ENCODE results near the gene MPPED1. TPM values are rescaled to one million over a fixed set of nuclear protein-coding genes. Genes with fewer than 3 reads are reported as not detected.
A peak's percentile ranks its signal among the peaks of the same experiment; 100 is the strongest.

MPPED1 gene
- total and polyA plus RNA-seq, 2 of the 13 experiments (the other 11 are each of a cell fraction or from before 2014, with no cell fraction given), result 0.77 TPM; not detected in 1

GRCh38 chr22:43474161-43475101, 62.6 kb downstream of the MPPED1 start (continued):
- TF ChIP-seq CSRNP2 (CRISPR knock-in tag; conservative IDR thresholded peaks at IDR 0.05; ENCODE audit: low read depth), result no peak
- no peak for TF ChIP-seq ZFYVE20 (CRISPR knock-in tag; IDR thresholded peaks at IDR 0.05; ENCODE audit: borderline replicate concordance, low read depth)
- no peak for TF ChIP-seq ISX (CRISPR knock-in tag; conservative IDR thresholded peaks at IDR 0.05)
- TF ChIP-seq ZNF136 (CRISPR knock-in tag; IDR thresholded peaks at IDR 0.05; ENCODE audit: low read depth), result no peak
- peak; percentile 93 for TF ChIP-seq NR2C2 (CRISPR knock-in tag; IDR thresholded peaks at IDR 0.05; ENCODE audit: borderline replicate concordance)
- TF ChIP-seq ZNF788 (CRISPR knock-in tag; IDR thresholded peaks at IDR 0.05; ENCODE audit: borderline replicate concordance), result peak; percentile 67; the same call in 1 of the 2 replicates
- no peak for TF ChIP-seq ZNF484 (CRISPR knock-in tag; IDR thresholded peaks at IDR 0.05; ENCODE audit: borderline replicate concordance, low read depth)
- TF ChIP-seq HBP1 (CRISPR knock-in tag; IDR thresholded peaks at IDR 0.05; ENCODE audit: low read depth), result 0 out of 2 replicates have a peak, but pooled peaks have one; percentile 26
- peak; percentile 62; the same call in 1 of the 2 replicates for TF ChIP-seq ZNF747 (CRISPR knock-in tag; IDR thresholded peaks at IDR 0.05; ENCODE audit: borderline replicate concordance)
- TF ChIP-seq ZFP36L1 (CRISPR knock-in tag; IDR thresholded peaks at IDR 0.05), result 0 out of 2 replicates have a peak, but pooled peaks have one; percentile 47
- 0 out of 2 replicates have a peak, but pooled peaks have one; percentile 44 for TF ChIP-seq KDM3A (CRISPR knock-in tag; IDR thresholded peaks at IDR 0.05; ENCODE audit: low read depth)
- TF ChIP-seq DRAP1 (CRISPR knock-in tag; IDR thresholded peaks at IDR 0.05), result no peak
- peak; percentile 65; the same call in 1 of the 2 replicates for TF ChIP-seq SKIL (CRISPR knock-in tag; IDR thresholded peaks at IDR 0.05; ENCODE audit: borderline replicate concordance)
- no peak for TF ChIP-seq HNF1B (CRISPR knock-in tag; IDR thresholded peaks at IDR 0.05)
- TF ChIP-seq ZNF468 (CRISPR knock-in tag; IDR thresholded peaks at IDR 0.05), result 0 out of 2 replicates have a peak, but pooled peaks have one; percentile 34
- TF ChIP-seq GPN1 (CRISPR knock-in tag; IDR thresholded peaks at IDR 0.05; ENCODE audit: borderline replicate concordance), result no peak
